GF-D8 (cell line): Measurements from ENCODE around the gene MARVELD3.
"Not testable (repeated sequence)": the region's sequence is repeated elsewhere in the genome, so short reads cannot be mapped to it uniquely, and the experiment has no call there.

Source experiments
- DNase-seq: peaks from one replicate; lab custom pipeline; 2025; lab: John Stamatoyannopoulos, UW

MARVELD3 gene

GRCh38 chr16:71672803-71673581 lies 47.0 kb downstream of the MARVELD3 start:
- DNase-seq, result no peak

- DNase-seq, result no peak
These were observed 47.6 kb downstream of the MARVELD3 start for GRCh38 chr16:71673582-71673973.

- DNase-seq, result no peak
These were observed 48.2 kb downstream of the MARVELD3 start for GRCh38 chr16:71674229-71674628.

GRCh38 chr16:71675380-71675779 lies 49.4 kb downstream of the MARVELD3 start:
- DNase-seq, result no peak

- DNase-seq, result no peak
These were observed 50.3 kb downstream of the MARVELD3 start for GRCh38 chr16:71676236-71676635.

GRCh38 chr16:71681360-71681759 lies 55.4 kb downstream of the MARVELD3 start:
- no peak for DNase-seq

- DNase-seq, result not testable (repeated sequence)
These were observed 58.3 kb downstream of the MARVELD3 start for GRCh38 chr16:71684280-71684679.
